GM18517 (cell line): Measurements from ENCODE around the gene NEBL.

Source experiments
- ATAC-seq: cut with Tn5 transposase; IDR thresholded peaks from one replicate; pipeline ENCODE4 v1.9.1; 2021; ENCODE audit warnings: mild to moderate bottlenecking, moderate library complexity; ENCODE audit not compliant: unreplicated experiment

The NEBL gene

GRCh38 chr10:20797290-20797689 is 99.8 kb downstream of the NEBL start:
- no peak for ATAC-seq

GRCh38 chr10:20795391-20795790 is 101.7 kb downstream of the NEBL start:
- ATAC-seq: no peak

DNA sequence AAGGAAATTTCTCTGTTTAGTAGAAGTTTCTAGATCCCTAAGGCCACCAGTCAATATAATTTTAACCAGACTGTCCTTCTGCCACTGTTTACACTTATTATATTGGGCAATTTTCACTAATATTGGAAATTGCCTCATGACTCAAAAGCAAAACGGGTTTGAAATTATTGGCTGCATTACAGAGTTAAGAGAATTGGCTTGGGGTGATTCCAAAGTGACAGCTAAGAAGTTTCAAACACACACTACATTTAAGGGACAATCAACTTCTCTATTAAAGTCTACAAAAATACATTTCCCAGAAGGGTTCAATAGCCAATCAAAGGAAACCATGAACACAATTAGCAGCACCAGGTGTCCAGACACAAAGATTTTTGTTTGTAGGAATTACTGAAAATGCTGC is 111.9 kb downstream of the NEBL start:
- no peak for ATAC-seq

DNA sequence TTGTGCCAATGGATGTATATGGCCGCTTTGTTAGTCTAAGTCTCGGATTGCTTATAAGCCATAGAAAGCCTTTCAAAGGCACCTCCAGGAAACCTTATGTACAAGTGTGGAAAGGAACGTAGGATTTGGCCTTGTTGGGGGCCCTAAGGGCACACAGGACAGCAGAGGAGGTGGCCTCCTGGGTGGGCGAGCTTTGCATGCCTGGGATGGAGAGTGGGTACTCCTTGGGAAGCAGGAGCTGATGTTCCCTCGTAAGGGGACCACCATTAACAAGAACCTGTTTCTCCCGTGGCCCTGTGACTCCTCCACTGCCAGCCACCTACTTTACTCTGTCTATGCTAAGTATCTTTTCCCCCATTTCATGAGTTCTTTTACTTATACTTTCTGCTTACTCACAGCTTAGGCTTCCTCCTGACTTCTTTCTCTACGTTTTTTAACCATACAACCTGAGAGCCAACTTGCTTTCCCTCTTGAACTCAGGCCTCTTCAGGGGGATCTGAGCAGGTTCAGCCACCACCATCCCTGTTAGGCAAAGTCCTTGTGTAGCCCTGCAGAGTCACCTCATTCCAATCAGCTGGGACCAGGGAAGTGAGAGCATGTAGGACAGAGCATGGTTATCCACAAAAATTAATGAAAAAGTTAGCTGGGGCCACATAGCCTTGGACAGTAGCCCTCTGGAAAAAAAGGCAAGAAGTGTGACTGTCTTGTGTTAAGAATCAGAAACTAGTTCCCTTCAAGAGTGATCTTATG is 118.9 kb downstream of the NEBL start:
- no peak for ATAC-seq

DNA sequence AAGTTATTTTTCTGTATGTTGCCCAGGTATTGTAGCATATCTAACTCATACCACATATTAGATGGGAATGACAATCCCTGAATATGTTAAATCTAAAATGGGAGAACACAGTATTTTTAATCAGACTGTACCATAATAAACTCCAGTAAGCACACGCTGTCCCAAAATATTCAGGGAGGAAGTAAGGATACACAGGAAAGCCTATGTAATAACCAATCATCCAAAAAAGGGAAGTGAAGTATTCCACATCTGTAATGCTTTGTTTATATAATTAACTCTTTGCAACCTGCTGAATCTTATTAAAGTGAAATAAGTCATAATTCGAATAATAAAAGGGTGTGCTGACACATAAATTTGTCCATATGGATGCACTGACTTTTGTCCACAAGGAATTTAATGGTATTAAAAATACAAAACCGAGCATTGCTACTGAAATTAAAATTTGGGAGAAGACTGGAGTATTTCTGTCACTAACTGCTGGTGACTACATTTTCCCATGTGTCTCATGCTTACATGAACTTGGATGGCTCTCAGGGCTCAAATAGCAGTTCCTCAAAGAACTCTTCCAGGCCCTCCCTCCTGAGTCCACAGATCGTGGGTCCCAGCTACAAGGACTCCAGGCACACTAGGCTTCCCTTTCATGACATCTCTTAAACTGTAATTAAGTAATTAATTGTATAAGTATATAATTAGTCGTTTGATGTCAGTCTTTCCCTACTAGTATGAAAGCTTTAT is 120.6 kb downstream of the NEBL start:
- no peak for ATAC-seq

- ATAC-seq: no peak
Observed at GRCh38 chr10:20771051-20771450, 126.1 kb downstream of the NEBL start.

- ATAC-seq: no peak
Observed at GRCh38 chr10:20769481-20769880, 127.6 kb downstream of the NEBL start.

DNA sequence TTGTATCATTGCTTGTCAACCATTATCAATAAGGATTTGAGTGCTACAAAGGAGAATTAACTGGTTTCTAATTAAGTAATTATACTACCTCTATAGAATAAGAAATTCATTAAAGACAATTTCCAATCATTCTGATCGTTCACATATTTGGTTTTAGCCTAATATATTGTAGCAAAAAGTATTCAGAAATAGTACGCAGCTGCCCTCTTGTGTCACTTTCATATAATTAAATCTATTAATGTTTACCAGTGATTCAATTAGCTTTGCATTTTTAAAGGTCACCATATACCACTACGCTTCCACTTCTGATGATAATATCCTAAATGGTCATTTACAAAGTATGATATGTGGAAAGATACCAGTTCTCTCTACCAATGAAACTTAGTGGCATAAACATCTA is 128.3 kb downstream of the NEBL start:
- ATAC-seq: no peak

- no peak for ATAC-seq
Observed at GRCh38 chr10:20767028-20767427, 130.1 kb downstream of the NEBL start.

- ATAC-seq: no peak
Observed at GRCh38 chr10:20765066-20765465, 132.0 kb downstream of the NEBL start.

DNA sequence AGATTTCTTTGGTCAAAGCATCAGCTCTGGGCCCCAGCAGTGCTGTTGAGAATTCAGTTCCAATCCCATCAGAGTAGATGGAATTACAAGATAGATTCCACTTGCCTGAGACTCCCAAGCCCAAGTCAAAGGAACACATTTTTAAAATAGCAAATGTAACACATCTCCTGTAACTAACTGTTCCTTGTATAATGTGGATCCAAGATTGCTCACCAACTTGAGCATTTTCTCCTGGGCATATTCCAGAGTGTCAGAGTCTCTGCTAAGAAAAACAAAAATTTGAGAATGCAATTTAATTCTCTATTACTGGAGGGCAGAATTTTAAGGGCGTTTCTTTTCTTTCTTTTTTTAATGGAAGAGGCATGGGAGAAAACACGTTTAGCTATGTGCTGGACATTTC is 136.7 kb downstream of the NEBL start:
- ATAC-seq: no peak

- no peak for ATAC-seq
Observed at GRCh38 chr10:20748551-20748950, 148.6 kb downstream of the NEBL start.

GRCh38 chr10:20747782-20748181 is 149.3 kb downstream of the NEBL start:
- no peak for ATAC-seq

GRCh38 chr10:20746856-20747255 is 150.3 kb downstream of the NEBL start:
- ATAC-seq: no peak

- ATAC-seq: no peak
Observed at GRCh38 chr10:20745556-20746375, 151.3 kb downstream of the NEBL start.

GRCh38 chr10:20744821-20745220 is 152.3 kb downstream of the NEBL start:
- no peak for ATAC-seq

- no peak for ATAC-seq
Observed at GRCh38 chr10:20743942-20744341, 153.2 kb downstream of the NEBL start.

DNA sequence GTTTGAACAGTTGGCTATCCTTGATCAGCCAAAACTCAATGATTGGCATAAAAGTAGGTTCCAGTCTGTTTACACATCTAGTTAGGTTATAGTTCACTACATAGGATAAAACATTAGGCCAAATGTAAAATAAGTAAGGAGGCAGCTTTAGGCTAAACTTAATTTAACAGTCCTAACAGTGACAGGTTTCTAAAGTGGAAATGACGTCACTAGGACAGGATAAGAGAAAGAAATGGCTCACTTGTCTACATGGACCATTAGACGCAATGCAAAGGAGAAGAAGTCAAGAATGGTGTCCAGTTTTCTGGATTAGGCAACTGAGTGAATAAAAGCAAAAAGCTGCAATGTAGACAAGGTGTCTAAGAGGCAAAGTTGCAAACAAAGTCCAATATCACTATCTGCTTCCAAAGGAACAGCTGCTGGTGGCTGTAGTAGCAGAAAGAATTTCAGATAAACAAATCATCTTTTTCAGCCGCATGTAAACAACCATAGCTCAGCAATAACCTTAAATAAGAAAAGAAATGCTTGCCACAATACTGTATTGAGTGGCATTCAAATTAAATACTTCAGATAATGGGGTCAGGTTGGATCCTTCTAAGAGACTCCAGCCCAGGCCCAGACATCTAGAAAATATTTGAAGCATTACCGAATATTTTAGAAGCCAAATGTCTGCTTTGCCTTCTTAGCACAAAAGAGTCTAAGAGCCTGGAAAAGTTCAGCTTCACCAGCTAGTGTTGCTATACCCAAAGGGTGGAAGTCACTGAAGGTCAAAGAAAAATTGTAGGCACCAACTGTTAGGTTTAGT is 154.2 kb downstream of the NEBL start:
- no peak for ATAC-seq

DNA sequence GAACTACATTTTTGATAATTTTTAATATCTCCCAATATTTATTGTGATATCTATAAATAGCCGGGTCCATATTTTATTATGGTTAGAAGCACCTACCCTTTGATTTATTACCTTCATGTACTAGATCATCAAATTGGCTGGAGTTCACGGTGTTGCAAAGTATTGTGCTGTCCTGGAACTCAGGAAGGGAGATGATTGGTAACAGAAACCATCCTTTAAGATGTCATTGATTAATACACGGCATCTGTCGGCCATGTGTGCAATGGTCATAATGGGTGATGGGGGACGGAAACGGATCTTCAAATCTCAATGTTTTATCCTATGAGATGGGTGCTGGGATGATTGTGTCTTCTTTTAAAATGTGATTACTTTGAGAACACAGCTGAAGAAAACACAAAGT is 157.0 kb downstream of the NEBL start:
- ATAC-seq: no peak

DNA sequence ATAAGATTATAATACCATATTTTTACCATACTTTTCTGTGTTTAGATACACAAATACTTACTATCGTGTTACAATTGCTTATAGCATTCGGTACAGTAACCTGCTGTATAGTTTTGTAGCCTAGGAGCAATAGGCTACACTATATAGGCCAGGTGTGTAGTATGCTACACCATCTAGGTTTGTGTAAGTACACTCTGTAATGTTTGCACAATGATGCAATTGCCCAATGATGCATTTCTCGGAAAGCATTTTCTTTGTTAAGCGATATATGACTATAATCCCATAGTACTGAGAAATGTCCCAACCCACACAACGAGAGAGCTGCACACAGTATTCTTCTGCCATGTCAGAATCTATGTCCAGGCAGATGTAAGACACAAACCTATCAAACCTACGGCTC is 160.0 kb downstream of the NEBL start:
- no peak for ATAC-seq
